Progenitor cell of endocrine pancreas (in vitro differentiated cells): ENCODE data around the gene UQCC5. TPM values are rescaled to one million over a fixed set of nuclear protein-coding genes. Genes with fewer than 3 reads are reported as not detected.

Experiments used
- DNase-seq: peaks from one replicate; pipeline ENCODE4 v3.0.0; 2021; ENCODE audit warnings: low spot score; ENCODE audit not compliant: unreplicated experiment
- H3K27ac Mint-ChIP-seq: 2 replicates; pipeline ENCODE4 v1.8.0; 2021; ENCODE audit warnings: mild to moderate bottlenecking, moderate library complexity, mixed read lengths
- H3K27me3 Mint-ChIP-seq: 2 replicates; pipeline ENCODE4 v1.8.0; 2021; ENCODE audit warnings: mixed read lengths
- H3K36me3 Mint-ChIP-seq: 2 replicates; pipeline ENCODE4 v1.8.0; 2022; ENCODE audit warnings: mixed read lengths; ENCODE audit not compliant: insufficient read depth
- H3K4me1 Mint-ChIP-seq: 2 replicates; pipeline ENCODE4 v1.8.0; 2021; ENCODE audit warnings: low read depth, mixed read lengths
- H3K4me3 Mint-ChIP-seq: 2 replicates; pipeline ENCODE4 v1.8.0; 2021; ENCODE audit warnings: low read depth, mild to moderate bottlenecking, moderate library complexity, mixed read lengths
- H3K9me3 Mint-ChIP-seq: 2 replicates; pipeline ENCODE4 v1.8.0; 2021; ENCODE audit warnings: low read depth, mixed read lengths
- CTCF ChIP-seq: fragments of 200-600 bp; sonication (generic); IDR thresholded peaks from one replicate; pipeline ENCODE4 v1.5.0; 2021; ENCODE audit warnings: antibody characterized with exemption, mild to moderate bottlenecking; ENCODE audit not compliant: unreplicated experiment
- total RNA-seq: library from RNA; stranded (reverse); gene quantifications from 2 replicates; pipeline ENCODE4 v1.2.1, GENCODE V29; 2021

The UQCC5 gene
- total RNA-seq, 1 donor from 2014 or later: 14.2 TPM

- H3K4me1 Mint-ChIP-seq: peaks cover 26% of the 10 kb centered on the region
- peak overlapping the region; percentile 52 for H3K27ac Mint-ChIP-seq
- peaks cover 1% of the 10 kb centered on the region for H3K36me3 Mint-ChIP-seq
- TF ChIP-seq CTCF: no peak
- no peak for DNase-seq
- H3K4me3 Mint-ChIP-seq: peak overlapping the region; percentile 82
- H3K27me3 Mint-ChIP-seq: no peaks in the 10 kb centered on the region
- H3K9me3 Mint-ChIP-seq: no peaks in the 10 kb centered on the region
Measured at GRCh38 chr3:52532517-52532837, 3.9 kb upstream of the UQCC5 start.

GRCh38 chr3:52532838-52533622, 3.4 kb upstream of the UQCC5 start:
- H3K4me3 Mint-ChIP-seq: peak overlapping the region; percentile 82
- H3K9me3 Mint-ChIP-seq: no peaks in the 10 kb centered on the region
- peak overlapping the region; percentile 52 for H3K27ac Mint-ChIP-seq
- no peak for TF ChIP-seq CTCF
- peaks cover under 1% of the 10 kb centered on the region for H3K36me3 Mint-ChIP-seq
- DNase-seq: no peak
- no peaks in the 10 kb centered on the region for H3K27me3 Mint-ChIP-seq
- H3K4me1 Mint-ChIP-seq: peaks cover 32% of the 10 kb centered on the region

- Mint-ChIP-seq H3K4me1 (peaks cover 36% of the 10 kb centered on the region), H3K36me3 (peaks cover under 1% of the 10 kb centered on the region), H3K27ac (peak within 1 kb of the TSS; percentile 91), H3K4me3 (peak within 1 kb of the TSS; percentile 82), H3K27me3 (no peaks in the 10 kb centered on the region), H3K9me3 (no peaks in the 10 kb centered on the region)
- DNase-seq: peak; percentile 63
- no peak for TF ChIP-seq CTCF
Measured at GRCh38 chr3:52533623-52534280, 2.7 kb upstream of the UQCC5 start, which contains the start of gene NT5DC2. Gene NT5DC2, minus strand, starts transcription at chr3:52533857. Its CDS starts 120 bp downstream, at chr3:52533737.

GRCh38 chr3:52534281-52535183, 1.9 kb upstream of the UQCC5 start:
- no peak for DNase-seq
- H3K9me3 Mint-ChIP-seq: no peaks in the 10 kb centered on the region
- H3K4me3 Mint-ChIP-seq: peak overlapping the region; percentile 82
- TF ChIP-seq CTCF: no peak
- peaks cover 7% of the 10 kb centered on the region for H3K36me3 Mint-ChIP-seq
- peak overlapping the region; percentile 91 for H3K27ac Mint-ChIP-seq
- H3K4me1 Mint-ChIP-seq: peaks cover 42% of the 10 kb centered on the region
- no peaks in the 10 kb centered on the region for H3K27me3 Mint-ChIP-seq
